GM18868 (cell line): ENCODE data around the gene ANKAR.
"Not testable (repeated sequence)": the region's sequence is repeated elsewhere in the genome, so short reads cannot be mapped to it uniquely, and the experiment has no call there.

Experiments
- ATAC-seq: cut with Tn5 transposase; IDR thresholded peaks from one replicate; pipeline ENCODE4 v1.9.1; 2021; ENCODE audit warnings: mild to moderate bottlenecking, moderate library complexity; ENCODE audit not compliant: unreplicated experiment

Gene ANKAR

GRCh38 chr2:189657867-189658266, 16.6 kb upstream of the ANKAR start:
- peak; percentile 38 for ATAC-seq

- no peak for ATAC-seq
These were observed 15.9 kb upstream of the ANKAR start for GRCh38 chr2:189658306-189659212.

GRCh38 chr2:189659734-189660133, 14.7 kb upstream of the ANKAR start:
- no peak for ATAC-seq

- no peak for ATAC-seq
These were observed 13.7 kb upstream of the ANKAR start for GRCh38 chr2:189660803-189661147.

- peak; percentile 91 for ATAC-seq
These were observed 13.1 kb upstream of the ANKAR start, which contains the start of gene ASNSD1 for GRCh38 chr2:189661148-189661956. TSS of gene ASNSD1 (plus strand) at chr2:189661459. CDS start at chr2:189666133, 4,674 bp downstream.

- ATAC-seq: no peak
These were observed 12.5 kb upstream of the ANKAR start for GRCh38 chr2:189661957-189662321.

- no peak for ATAC-seq
These were observed 11.7 kb upstream of the ANKAR start for GRCh38 chr2:189662669-189663226.

GRCh38 chr2:189663319-189663718, 11.2 kb upstream of the ANKAR start:
- not testable (repeated sequence) for ATAC-seq

- no peak for ATAC-seq
These were observed 4.6 kb upstream of the ANKAR start for GRCh38 chr2:189669913-189670312.

GRCh38 chr2:189673661-189674373, 653 bp upstream of the ANKAR start:
- ATAC-seq: no peak

GRCh38 chr2:189676471-189676870, 2.0 kb downstream of the ANKAR start:
- ATAC-seq: no peak

GRCh38 chr2:189679226-189679625, 4.8 kb downstream of the ANKAR start:
- no peak for ATAC-seq

GRCh38 chr2:189681203-189681602, 6.7 kb downstream of the ANKAR start:
- no peak for ATAC-seq

GRCh38 chr2:189681903-189682302, 7.4 kb downstream of the ANKAR start:
- ATAC-seq: no peak

GRCh38 chr2:189683348-189683747, 8.9 kb downstream of the ANKAR start:
- no peak for ATAC-seq

GRCh38 chr2:189684811-189685210, 10.3 kb downstream of the ANKAR start:
- no peak for ATAC-seq

- peak; percentile 75 for ATAC-seq
These were observed 11.2 kb downstream of the ANKAR start for GRCh38 chr2:189685540-189686229.

GRCh38 chr2:189687796-189688195, 13.3 kb downstream of the ANKAR start:
- not testable (repeated sequence) for ATAC-seq

GRCh38 chr2:189696223-189696622, 21.8 kb downstream of the ANKAR start:
- ATAC-seq: no peak
